NK-92 (cell line): ENCODE results near the gene HDAC1.
"Not testable (repeated sequence)": the region's sequence is repeated elsewhere in the genome, so short reads cannot be mapped to it uniquely, and the experiment has no call there.

Experiments
- DNase-seq: peaks from one replicate; lab custom pipeline; 2025; ENCODE audit not compliant: unreplicated experiment; lab: John Stamatoyannopoulos, UW

Gene HDAC1

GRCh38 chr1:32291708-32292538 lies at the start of gene HDAC1:
TSS of gene HDAC1 (plus strand) at chr1:32292083. CDS start at chr1:32292170, 87 bp downstream.
- peak; percentile 86 for DNase-seq

- DNase-seq: no peak
Measured at GRCh38 chr1:32242341-32242851, 49.5 kb upstream of the HDAC1 start.

- no peak for DNase-seq
Measured at GRCh38 chr1:32246888-32247273, 45.0 kb upstream of the HDAC1 start, which contains the start of gene FAM167B. TSS of gene FAM167B (plus strand) at chr1:32247222. CDS start at chr1:32247422, 200 bp downstream.

- DNase-seq: no peak
Measured at GRCh38 chr1:32247452-32247851, 44.4 kb upstream of the HDAC1 start.

- no peak for DNase-seq
Measured at GRCh38 chr1:32247983-32248889, 43.6 kb upstream of the HDAC1 start.

- peak; percentile 43 for DNase-seq
Measured at GRCh38 chr1:32249831-32250525, 41.9 kb upstream of the HDAC1 start.

- DNase-seq: no peak
Measured at GRCh38 chr1:32250893-32251716, 40.8 kb upstream of the HDAC1 start, which contains the start of gene LCK. TSS of gene LCK (plus strand) at chr1:32251265. CDS start at chr1:32274330, 23,065 bp downstream.

GRCh38 chr1:32255072-32256071 lies 36.5 kb upstream of the HDAC1 start:
- no peak for DNase-seq

GRCh38 chr1:32256473-32257226 lies 35.2 kb upstream of the HDAC1 start:
- no peak for DNase-seq

GRCh38 chr1:32257227-32257508 lies 34.7 kb upstream of the HDAC1 start:
- DNase-seq: no peak

GRCh38 chr1:32263236-32263593 lies 28.7 kb upstream of the HDAC1 start:
- DNase-seq: not testable (repeated sequence)

- DNase-seq: no peak
Measured at GRCh38 chr1:32263744-32264143, 28.1 kb upstream of the HDAC1 start.

GRCh38 chr1:32265846-32266245 lies 26.0 kb upstream of the HDAC1 start:
- DNase-seq: no peak

GRCh38 chr1:32266921-32267591 lies 24.8 kb upstream of the HDAC1 start:
- DNase-seq: no peak

GRCh38 chr1:32269744-32270143 lies 22.1 kb upstream of the HDAC1 start:
- no peak for DNase-seq

- DNase-seq: no peak
Measured at GRCh38 chr1:32272557-32273390, 19.1 kb upstream of the HDAC1 start.
